Tibial nerve (tissue), 4 donors: ENCODE results near the gene CCDC188.

Experiments used
- CTCF ChIP-seq, 5 experiments: fragments of 200-600 bp in 3 of 5; fragments of 450-650 bp in 2 of 5; sonication (generic) in 3 of 5; IDR thresholded peaks; one replicate each; pipeline ENCODE4 v1.5.1; 2016 to 2019; ENCODE audit warnings: antibody characterized with exemption in 5 of 5, mild to moderate bottlenecking in 3 of 5, moderate library complexity in 2 of 5
- EP300 ChIP-seq, 2 donors: sonication (generic); formaldehyde crosslinking; IDR thresholded peaks; one replicate each; pipeline ENCODE4 v1.6.1; 2017; ENCODE audit warnings: antibody characterized with exemption in 2 of 2, mild to moderate bottlenecking in 1 of 2
- POLR2A ChIP-seq, 2 donors: fragments of 450-650 bp; IDR thresholded peaks; one replicate each; pipeline ENCODE4 v1.6.1; 2017; ENCODE audit warnings: antibody characterized with exemption in 2 of 2, mild to moderate bottlenecking in 2 of 2, moderate library complexity in 2 of 2

- TF ChIP-seq CTCF (IDR thresholded peaks at IDR 0.05), result no peak
- no peak for TF ChIP-seq POLR2A (IDR thresholded peaks at IDR 0.05)
- no peak for TF ChIP-seq EP300 (IDR thresholded peaks at IDR 0.05)
Measured at GRCh38 chr22:20169253-20169822, 18.5 kb upstream of the CCDC188 start.
